Measurements from ENCODE around the gene ANTXR2. TPM values are rescaled to one million over a fixed set of nuclear protein-coding genes. Genes with fewer than 3 reads are reported as not detected.

Gene ANTXR2
- total and polyA plus RNA-seq, 2 donors (not counting 3 experiments of a cell fraction or from before 2014, with no cell fraction given) = 6.6 to 64.6 TPM

DNA sequence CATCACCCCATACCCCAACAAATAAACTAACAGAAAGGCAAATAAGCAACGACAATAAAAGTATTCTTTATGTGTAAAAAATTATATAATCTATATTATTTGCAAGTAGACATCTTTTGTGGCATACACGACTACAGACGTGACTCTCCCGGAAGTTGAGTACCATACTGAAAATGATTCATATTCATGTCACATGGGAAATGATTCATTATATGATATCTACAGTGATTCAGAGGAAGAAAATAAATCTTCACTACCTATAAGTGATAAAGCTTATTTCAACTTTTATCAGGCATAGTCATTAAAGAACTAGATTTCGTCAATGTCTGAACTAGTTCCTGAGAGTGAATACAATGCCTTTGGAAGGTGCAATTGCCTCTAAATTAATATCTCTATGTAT is 4.6 kb upstream of the ANTXR2 start:
- Histone ChIP-seq H3K9me1 (replicated peaks; ENCODE audit: control insufficient read depth, extremely low read depth, insufficient read depth, low read length) (no peaks in the 10 kb centered on the region), H3K9ac (replicated peaks; ENCODE audit: extremely low read depth, insufficient read depth, low read length) (no peak overlapping the region), H4K20me1 (replicated peaks; ENCODE audit: control insufficient read depth, extremely low read depth, insufficient read depth, low read length) (no peaks in the 10 kb centered on the region), H3K36me3 (ENCODE audit: control insufficient read depth in 2 of 2, extremely low read depth in 1 of 2, insufficient read depth in 2 of 2, low read length in 2 of 2) (no peaks in the 10 kb centered on the region), H3K4me3 (replicated peaks in 1 of 3; ENCODE audit: insufficient read depth in 1 of 3, low read depth in 1 of 3, low read length in 3 of 3) (no peak overlapping the region), H2AFZ (ENCODE audit: low read depth, low read length) (no peak overlapping the region), H3K27me3 (ENCODE audit: control insufficient read depth in 2 of 2, insufficient read depth in 2 of 2, low read length in 2 of 2) (no peaks in the 10 kb centered on the region), H3K79me2 (ENCODE audit: control insufficient read depth, insufficient read depth, low read length) (no peaks in the 10 kb centered on the region), H3K4me1 (ENCODE audit: control insufficient read depth, extremely low read depth, insufficient read depth, low read length) (peaks cover 21% of the 10 kb centered on the region), H3K9me3 (replicated peaks; ENCODE audit: control insufficient read depth, insufficient read depth, low read length) (no peaks in the 10 kb centered on the region), H3K27ac (ENCODE audit: insufficient read depth, low read depth, low read length) (no peak overlapping the region), H3K4me2 (ENCODE audit: insufficient read depth, low read length) (peak overlapping the region; percentile 17)
- ChIA-PET POLR2A (no interaction called here), CTCF (interaction anchor here (1.1 to 1.3 kb wide), 3 partner anchors 21 to 125 kb away, joined by 3 to 4 read pairs (median 3); no protein-coding TSS in a partner anchor)
- BruUV-seq (replicated peaks) = no TSS peak
- dilution Hi-C loops (cut with MboI; ENCODE audit: extremely low pct_ligation_motif_present, low sequenced_read_pairs) (no loop called here), intact Hi-C loops (cut with micrococcal nuclease) (loop anchor here (10.0 kb wide), 1 partner anchor 257 kb away; the partner anchor contains the start of gene CFAP299)
- FAIRE-seq (peak; percentile 62), DNase-seq (ENCODE audit: low read depth, low spot score) (peak; percentile 50)
- TF ChIP-seq, protein P1, sequence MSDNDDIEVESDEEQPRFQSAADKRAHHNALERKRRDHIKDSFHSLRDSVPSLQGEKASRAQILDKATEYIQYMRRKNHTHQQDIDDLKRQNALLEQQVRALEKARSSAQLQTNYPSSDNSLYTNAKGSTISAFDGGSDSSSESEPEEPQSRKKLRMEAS (IDR thresholded peaks at IDR 0.05; ENCODE audit: insufficient read depth, insufficient read length) = no peak
- TF ChIP-seq POLR2A (IDR thresholded peaks at IDR 0.05; ENCODE audit: low read depth, low read length) = no peak
- no peak for TF ChIP-seq EZH2 (IDR thresholded peaks at IDR 0.05; ENCODE audit: borderline replicate concordance, low read depth, low read length, severe bottlenecking)
- peak; percentile 93 for TF ChIP-seq JUN (IDR thresholded peaks at IDR 0.05; ENCODE audit: borderline replicate concordance, insufficient read depth, insufficient read length, low read depth)
- no peak for TF ChIP-seq MYC (IDR thresholded peaks at IDR 0.05; ENCODE audit: low read depth, low read length)
- TF ChIP-seq POLR2AphosphoS5 (IDR thresholded peaks at IDR 0.05; ENCODE audit: insufficient read depth, low read depth, low read length) = peak; percentile 21
- TF ChIP-seq FOS (IDR thresholded peaks at IDR 0.05; ENCODE audit: borderline replicate concordance, insufficient read depth, low read length) = peak; percentile 98
- TF ChIP-seq GATA2 (IDR thresholded peaks at IDR 0.05; ENCODE audit: insufficient read depth, insufficient read length, low read depth, low read length) = peak; percentile 47
- TF ChIP-seq, protein P2, sequence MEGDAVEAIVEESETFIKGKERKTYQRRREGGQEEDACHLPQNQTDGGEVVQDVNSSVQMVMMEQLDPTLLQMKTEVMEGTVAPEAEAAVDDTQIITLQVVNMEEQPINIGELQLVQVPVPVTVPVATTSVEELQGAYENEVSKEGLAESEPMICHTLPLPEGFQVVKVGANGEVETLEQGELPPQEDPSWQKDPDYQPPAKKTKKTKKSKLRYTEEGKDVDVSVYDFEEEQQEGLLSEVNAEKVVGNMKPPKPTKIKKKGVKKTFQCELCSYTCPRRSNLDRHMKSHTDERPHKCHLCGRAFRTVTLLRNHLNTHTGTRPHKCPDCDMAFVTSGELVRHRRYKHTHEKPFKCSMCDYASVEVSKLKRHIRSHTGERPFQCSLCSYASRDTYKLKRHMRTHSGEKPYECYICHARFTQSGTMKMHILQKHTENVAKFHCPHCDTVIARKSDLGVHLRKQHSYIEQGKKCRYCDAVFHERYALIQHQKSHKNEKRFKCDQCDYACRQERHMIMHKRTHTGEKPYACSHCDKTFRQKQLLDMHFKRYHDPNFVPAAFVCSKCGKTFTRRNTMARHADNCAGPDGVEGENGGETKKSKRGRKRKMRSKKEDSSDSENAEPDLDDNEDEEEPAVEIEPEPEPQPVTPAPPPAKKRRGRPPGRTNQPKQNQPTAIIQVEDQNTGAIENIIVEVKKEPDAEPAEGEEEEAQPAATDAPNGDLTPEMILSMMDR (IDR thresholded peaks at IDR 0.05; ENCODE audit: extremely low read depth in 1 of 2, insufficient read depth in 1 of 2, low read depth in 1 of 2, low read length in 2 of 2) = no peak

All from endothelial cell of umbilical vein (primary cell).